GM18873 (cell line): Measurements from ENCODE around the gene C22orf23.

Experiments used
- ATAC-seq: cut with Tn5 transposase; IDR thresholded peaks from one replicate; pipeline ENCODE4 v1.9.1; 2021; ENCODE audit warnings: mild to moderate bottlenecking, moderate library complexity, moderate number of reproducible peaks; ENCODE audit not compliant: unreplicated experiment, low FRiP score

Gene C22orf23

GRCh38 chr22:37906364-37907008 is 46.9 kb downstream of the C22orf23 start:
- ATAC-seq: no peak

GRCh38 chr22:37905534-37906363 is 47.7 kb downstream of the C22orf23 start, which contains the start of gene MICALL1:
Gene MICALL1, plus strand, starts transcription at chr22:37906297. Its CDS starts 126 bp downstream, at chr22:37906423.
- no peak for ATAC-seq

- ATAC-seq: no peak
These were observed 48.5 kb downstream of the C22orf23 start for GRCh38 chr22:37904572-37905533.

GRCh38 chr22:37898441-37899181 is 54.8 kb downstream of the C22orf23 start:
- no peak for ATAC-seq

GRCh38 chr22:37897807-37898206 is 55.6 kb downstream of the C22orf23 start:
- no peak for ATAC-seq

GRCh38 chr22:37896939-37897338 is 56.5 kb downstream of the C22orf23 start:
- no peak for ATAC-seq

GRCh38 chr22:37896181-37896592 is 57.2 kb downstream of the C22orf23 start:
- peak; percentile 49 for ATAC-seq

GRCh38 chr22:37894939-37895670 is 58.3 kb downstream of the C22orf23 start:
- no peak for ATAC-seq

GRCh38 chr22:37893583-37893983 is 59.8 kb downstream of the C22orf23 start:
- ATAC-seq: no peak
